PC-3 (cell line): ENCODE data around the gene MATN4. TPM values are rescaled to one million over a fixed set of nuclear protein-coding genes. Genes with fewer than 3 reads are reported as not detected.

Experiments
- ATAC-seq: fragments of 200-7000 bp; cut with Tn5 transposase; 2 replicates; pipeline ENCODE4 v1.9.1; 2020; ENCODE audit warnings: mild to moderate bottlenecking, moderate library complexity
- BruUV-seq: library from RNA; stranded (reverse); fragments of 400-500 nt; replicated peaks from 2 replicates; lab custom pipeline; 2021; lab: Mats Ljungman, UMichigan
- CTCF ChIA-PET: fragments of 300-600 bp; sonication (Branson Sonifier 250); formaldehyde crosslinking; loops from one replicate; lab custom pipeline; 2022; ENCODE audit warnings: antibody characterized with exemption; lab: Charles Lee
- POLR2A ChIA-PET: fragments of 300-600 bp; sonication (Branson Sonifier 250); formaldehyde crosslinking; loops from one replicate; lab custom pipeline; 2022; ENCODE audit warnings: antibody characterized with exemption; ENCODE audit not compliant: unreplicated experiment; lab: Charles Lee
- DNase-seq: peaks from one replicate; pipeline ENCODE4 v3.0.0-alpha.2; 2015
- H2AFZ ChIP-seq: fragments of 300-600 bp; sonication (generic); 2 replicates; pipeline ENCODE4 v1.6.0; 2016; ENCODE audit warnings: antibody characterized with exemption, low read length
- H3F3A ChIP-seq: fragments of 300-600 bp; sonication (generic); one replicate; pipeline ENCODE4 v1.6.0; 2017; ENCODE audit warnings: antibody characterized with exemption, low read length, control low read depth, mild to moderate bottlenecking; ENCODE audit not compliant: unreplicated experiment
- H3K27ac ChIP-seq: fragments of 300-600 bp; sonication (generic); 2 replicates; pipeline ENCODE4 v1.5.1; 2016; ENCODE audit warnings: mild to moderate bottlenecking, low read length
- H3K27me3 ChIP-seq: fragments of 300-600 bp; sonication (generic); 2 replicates; pipeline ENCODE4 v1.6.1; 2016; ENCODE audit warnings: low read length, mixed read lengths
- H3K36me3 ChIP-seq: fragments of 300-600 bp; sonication (generic); 2 replicates; pipeline ENCODE4 v1.6.1; 2016; ENCODE audit warnings: low read depth, mixed run types, low read length, mixed read lengths
- H3K4me1 ChIP-seq: fragments of 300-600 bp; sonication (generic); 2 replicates; pipeline ENCODE4 v1.5.1; 2016; ENCODE audit warnings: low read length; ENCODE audit not compliant: insufficient read depth
- H3K4me2 ChIP-seq: fragments of 300-600 bp; sonication (generic); 2 replicates; pipeline ENCODE4 v1.6.0; 2016; ENCODE audit warnings: low read length
- H3K4me3 ChIP-seq: fragments of 300-600 bp; sonication (generic); 2 replicates; pipeline ENCODE4 v1.5.1; 2016; ENCODE audit warnings: mild to moderate bottlenecking, low read length, mixed read lengths
- H3K79me2 ChIP-seq: fragments of 300-600 bp; sonication (generic); 2 replicates; pipeline ENCODE4 v1.6.1; 2017; ENCODE audit warnings: low read length, mixed read lengths
- H3K9ac ChIP-seq: fragments of 300-600 bp; sonication (generic); 2 replicates; pipeline ENCODE4 v1.6.0; 2016; ENCODE audit warnings: mild to moderate bottlenecking, low read length
- H3K9me2 ChIP-seq: fragments of 300-600 bp; sonication (generic); replicated peaks from 2 replicates; pipeline ENCODE4 v1.6.1; 2016; ENCODE audit warnings: mixed run types, low read length, mixed read lengths
- H3K9me3 ChIP-seq: fragments of 300-600 bp; sonication (generic); 2 replicates; pipeline ENCODE4 v1.6.1; 2016; ENCODE audit warnings: low read length, mixed read lengths
- H4K20me1 ChIP-seq: fragments of 300-600 bp; sonication (generic); 2 replicates; pipeline ENCODE4 v1.6.1; 2016; ENCODE audit warnings: low read length, mixed read lengths
- EZH2 ChIP-seq: fragments of 300-600 bp; sonication (generic); IDR thresholded peaks from one replicate; pipeline ENCODE4 v1.6.1; 2017; ENCODE audit warnings: antibody characterized with exemption, mild to moderate bottlenecking, low read length; ENCODE audit not compliant: unreplicated experiment
- EZH2phosphoT487 ChIP-seq: fragments of 300-600 bp; sonication (generic); IDR thresholded peaks from 2 replicates; pipeline ENCODE4 v1.6.1; 2018; ENCODE audit warnings: mild to moderate bottlenecking, antibody characterized with exemption, low read length, borderline replicate concordance
- intact Hi-C: fragments of 100-400 bp; cut with micrococcal nuclease; formaldehyde crosslinking; loops from 2 replicates; pipeline ENCODE4 v1.9.0; 2023
- total RNA-seq: library from RNA; depleted of rRNA; stranded (reverse); fragments of >200 nt; gene quantifications from 2 replicates; pipeline ENCODE4 v1.2.3, GENCODE V29; 2014
- TF ChIP-seq, protein P1 (sequence below): fragments of 300-600 bp; sonication (generic); conservative IDR thresholded peaks from 2 replicates; pipeline ENCODE4 v1.5.1; 2017; ENCODE audit warnings: antibody characterized with exemption, low read depth, mild to moderate bottlenecking, low read length

The MATN4 gene
- total RNA-seq, 1 experiment from 2014 or later: 0.33 TPM

DNA sequence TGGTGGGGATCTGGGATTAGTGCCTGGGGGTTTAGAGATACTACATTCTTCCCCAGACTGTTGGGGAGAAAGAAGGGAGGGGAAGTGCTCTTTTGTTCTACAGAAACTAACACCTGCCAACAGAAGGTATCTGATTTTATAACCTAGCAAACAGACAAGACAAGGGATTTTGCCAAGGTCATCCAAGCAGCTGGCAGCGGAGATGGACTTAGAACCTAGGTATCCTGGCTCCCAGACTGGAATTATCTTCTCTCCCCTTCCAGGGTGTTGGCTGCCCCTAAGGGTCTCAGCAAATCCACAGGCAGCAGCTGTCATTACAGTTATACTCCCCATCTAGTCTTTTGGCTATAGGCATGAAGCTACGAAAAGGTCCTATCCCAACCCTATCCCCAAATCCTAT lies 31.7 kb upstream of the MATN4 start:
- Histone ChIP-seq H4K20me1 (peaks cover 20% of the 10 kb centered on the region; the same call in 1 of the 2 replicates), H3K9me2 (no peaks in the 10 kb centered on the region), H2AFZ (no peak overlapping the region), H3K36me3 (peaks cover 40% of the 10 kb centered on the region), H3K27ac (no peak overlapping the region), H3K4me3 (no peak overlapping the region), H3K4me2 (no peak overlapping the region), H3K27me3 (no peaks in the 10 kb centered on the region), H3F3A (peaks cover 14% of the 10 kb centered on the region), H3K79me2 (peaks cover 94% of the 10 kb centered on the region), H3K9ac (no peak overlapping the region), H3K9me3 (no peaks in the 10 kb centered on the region), H3K4me1 (peaks cover 91% of the 10 kb centered on the region)
- BruUV-seq: no TSS peak
- intact Hi-C loops: loop anchor here (10.0 kb wide), 1 partner anchor 435 kb away; no protein-coding TSS in a partner anchor
- CTCF ChIA-PET: no interaction called here
- no peak for ATAC-seq
- POLR2A ChIA-PET: no interaction called here
- DNase-seq: no peak
- no peak for TF ChIP-seq EZH2phosphoT487
- TF ChIP-seq EZH2: no peak
- TF ChIP-seq, protein P1, sequence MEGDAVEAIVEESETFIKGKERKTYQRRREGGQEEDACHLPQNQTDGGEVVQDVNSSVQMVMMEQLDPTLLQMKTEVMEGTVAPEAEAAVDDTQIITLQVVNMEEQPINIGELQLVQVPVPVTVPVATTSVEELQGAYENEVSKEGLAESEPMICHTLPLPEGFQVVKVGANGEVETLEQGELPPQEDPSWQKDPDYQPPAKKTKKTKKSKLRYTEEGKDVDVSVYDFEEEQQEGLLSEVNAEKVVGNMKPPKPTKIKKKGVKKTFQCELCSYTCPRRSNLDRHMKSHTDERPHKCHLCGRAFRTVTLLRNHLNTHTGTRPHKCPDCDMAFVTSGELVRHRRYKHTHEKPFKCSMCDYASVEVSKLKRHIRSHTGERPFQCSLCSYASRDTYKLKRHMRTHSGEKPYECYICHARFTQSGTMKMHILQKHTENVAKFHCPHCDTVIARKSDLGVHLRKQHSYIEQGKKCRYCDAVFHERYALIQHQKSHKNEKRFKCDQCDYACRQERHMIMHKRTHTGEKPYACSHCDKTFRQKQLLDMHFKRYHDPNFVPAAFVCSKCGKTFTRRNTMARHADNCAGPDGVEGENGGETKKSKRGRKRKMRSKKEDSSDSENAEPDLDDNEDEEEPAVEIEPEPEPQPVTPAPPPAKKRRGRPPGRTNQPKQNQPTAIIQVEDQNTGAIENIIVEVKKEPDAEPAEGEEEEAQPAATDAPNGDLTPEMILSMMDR: no peak

DNA sequence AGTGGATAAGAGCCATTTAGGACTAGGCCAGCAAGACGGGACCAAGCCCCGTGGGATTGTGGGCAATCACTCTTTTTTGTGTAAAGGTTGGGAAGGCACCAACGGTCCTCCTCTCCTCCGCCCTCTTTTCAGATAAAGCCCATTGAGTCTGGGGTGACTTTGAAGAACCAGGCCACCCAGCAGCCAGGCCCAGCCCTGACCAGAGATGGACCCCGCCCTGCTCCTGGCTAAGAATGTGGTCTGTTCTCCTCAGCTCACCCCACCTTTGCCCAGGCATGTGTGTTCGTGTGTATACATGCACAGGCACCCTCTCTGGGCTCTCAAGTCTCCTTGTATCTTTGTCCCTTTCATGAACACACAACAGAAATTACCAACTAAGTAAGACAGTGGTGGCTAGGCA lies 31.0 kb upstream of the MATN4 start:
- H4K20me1 ChIP-seq: peaks cover 20% of the 10 kb centered on the region; the same call in 1 of the 2 replicates
- ChIA-PET POLR2A (interaction anchor here (0.5 kb wide), 1 partner anchor 53 kb away, joined by 31 read pairs; no protein-coding TSS in a partner anchor), CTCF (no interaction called here)
- TF ChIP-seq EZH2phosphoT487 (no peak), EZH2 (no peak)
- TF ChIP-seq, protein P1: no peak
- no peaks in the 10 kb centered on the region for H3K27me3 ChIP-seq
- no TSS peak for BruUV-seq
- DNase-seq (no peak), ATAC-seq (no peak)
- intact Hi-C loops: no loop called here
- H3K9me2 ChIP-seq: no peaks in the 10 kb centered on the region
- no peak overlapping the region for H2AFZ ChIP-seq
- no peak overlapping the region for H3K9ac ChIP-seq
- peaks cover 14% of the 10 kb centered on the region for H3F3A ChIP-seq
- H3K4me2 ChIP-seq: peak overlapping the region; percentile 68; the same call in 1 of the 2 replicates
- no peak overlapping the region for H3K4me3 ChIP-seq
- H3K27ac ChIP-seq: peak overlapping the region; percentile 95
- H3K4me1 ChIP-seq: peaks cover 86% of the 10 kb centered on the region
- H3K79me2 ChIP-seq: peaks cover 95% of the 10 kb centered on the region
- H3K9me3 ChIP-seq: no peaks in the 10 kb centered on the region
- peaks cover 42% of the 10 kb centered on the region for H3K36me3 ChIP-seq
